Fibroblast of mammary gland (primary cell): ENCODE data around the gene GM2A.
"Not testable (repeated sequence)": the region's sequence is repeated elsewhere in the genome, so short reads cannot be mapped to it uniquely, and the experiment has no call there.

Source experiments
- DNase-seq: peaks from one replicate; pipeline ENCODE4 v3.0.0-alpha.2; 2010; ENCODE audit warnings: low read depth
- H3K4me3 ChIP-seq: 2 replicates; pipeline ENCODE4 v1.5.1; 2011; ENCODE audit warnings: low read depth, mild to moderate bottlenecking, low read length, moderate library complexity; ENCODE audit not compliant: control insufficient read depth
- TF ChIP-seq, protein P1 (sequence below): conservative IDR thresholded peaks from 2 replicates; pipeline ENCODE4 v1.5.1; 2011; ENCODE audit warnings: low read depth, low read length, inconsistent platforms; ENCODE audit not compliant: control insufficient read depth, insufficient read depth

Gene GM2A

DNA sequence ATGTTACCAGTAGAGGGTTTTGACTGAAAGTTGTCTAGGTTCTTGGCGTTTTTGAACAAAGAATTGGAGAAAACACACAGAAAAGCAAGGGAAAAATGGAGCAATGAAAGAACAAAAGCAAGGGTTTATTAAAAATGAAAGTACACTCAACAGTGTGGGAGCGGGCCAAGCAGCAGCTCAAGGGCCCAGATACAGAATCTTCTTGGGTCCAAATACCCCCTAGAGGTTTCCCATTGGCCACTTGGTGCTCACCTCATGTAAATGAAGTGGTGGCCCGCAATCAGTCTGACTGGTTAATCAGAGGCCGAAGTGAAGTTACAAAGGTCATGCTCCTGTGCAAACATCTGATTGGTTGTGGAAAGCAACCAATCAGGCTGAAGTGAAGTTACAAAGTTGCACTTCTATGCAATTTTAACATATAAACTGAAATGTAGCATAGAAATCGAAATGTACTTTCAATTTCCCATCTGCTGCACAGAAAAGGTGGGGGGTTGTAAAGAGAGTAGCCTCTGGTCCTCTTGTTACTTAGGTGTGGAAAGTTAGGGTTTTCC is 1.9 kb upstream of the GM2A start:
- TF ChIP-seq, protein P1, sequence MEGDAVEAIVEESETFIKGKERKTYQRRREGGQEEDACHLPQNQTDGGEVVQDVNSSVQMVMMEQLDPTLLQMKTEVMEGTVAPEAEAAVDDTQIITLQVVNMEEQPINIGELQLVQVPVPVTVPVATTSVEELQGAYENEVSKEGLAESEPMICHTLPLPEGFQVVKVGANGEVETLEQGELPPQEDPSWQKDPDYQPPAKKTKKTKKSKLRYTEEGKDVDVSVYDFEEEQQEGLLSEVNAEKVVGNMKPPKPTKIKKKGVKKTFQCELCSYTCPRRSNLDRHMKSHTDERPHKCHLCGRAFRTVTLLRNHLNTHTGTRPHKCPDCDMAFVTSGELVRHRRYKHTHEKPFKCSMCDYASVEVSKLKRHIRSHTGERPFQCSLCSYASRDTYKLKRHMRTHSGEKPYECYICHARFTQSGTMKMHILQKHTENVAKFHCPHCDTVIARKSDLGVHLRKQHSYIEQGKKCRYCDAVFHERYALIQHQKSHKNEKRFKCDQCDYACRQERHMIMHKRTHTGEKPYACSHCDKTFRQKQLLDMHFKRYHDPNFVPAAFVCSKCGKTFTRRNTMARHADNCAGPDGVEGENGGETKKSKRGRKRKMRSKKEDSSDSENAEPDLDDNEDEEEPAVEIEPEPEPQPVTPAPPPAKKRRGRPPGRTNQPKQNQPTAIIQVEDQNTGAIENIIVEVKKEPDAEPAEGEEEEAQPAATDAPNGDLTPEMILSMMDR: no peak
- H3K4me3 ChIP-seq: no peak overlapping the region
- no peak for DNase-seq

DNA sequence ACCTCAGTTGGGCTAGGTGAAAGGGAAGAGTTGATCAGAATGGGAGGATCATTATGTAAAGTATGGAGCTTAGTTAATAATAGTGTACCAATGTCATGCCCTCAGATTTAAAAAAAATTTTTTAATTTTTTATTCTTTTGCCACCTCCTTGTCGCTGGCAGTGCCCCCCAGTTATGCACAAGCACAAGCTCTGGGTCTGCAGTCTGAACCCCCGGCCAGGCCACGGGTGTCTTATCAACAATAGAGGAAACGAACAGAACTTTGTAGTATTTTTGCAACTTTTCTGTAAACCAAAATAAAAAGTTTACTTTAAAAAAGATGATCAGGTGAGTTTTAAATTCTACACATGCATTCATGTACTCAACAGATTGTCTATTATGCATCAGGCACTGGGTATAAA is 1.4 kb upstream of the GM2A start:
- no peak overlapping the region for H3K4me3 ChIP-seq
- DNase-seq: no peak
- TF ChIP-seq, protein P1: no peak

DNA sequence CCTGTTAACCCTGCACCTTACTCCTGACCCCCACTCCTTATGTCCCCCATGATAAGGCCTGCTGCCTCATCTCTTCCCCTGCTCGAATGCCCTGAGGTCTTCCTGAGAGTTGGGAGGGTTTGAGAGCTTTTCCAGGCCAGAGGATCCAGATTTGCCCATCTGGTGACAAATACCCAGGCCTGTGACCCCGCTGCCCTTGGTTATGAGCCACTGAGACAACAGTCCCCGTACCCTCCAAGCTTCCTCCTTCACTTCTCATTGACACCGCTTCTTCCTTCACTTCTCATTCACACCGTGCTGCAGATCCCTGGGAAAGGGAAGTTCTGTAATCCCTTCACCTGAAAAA is 593 bp downstream of the GM2A start:
- peak overlapping the region; percentile 88 for H3K4me3 ChIP-seq
- DNase-seq: no peak
- TF ChIP-seq, protein P1: no peak

DNA sequence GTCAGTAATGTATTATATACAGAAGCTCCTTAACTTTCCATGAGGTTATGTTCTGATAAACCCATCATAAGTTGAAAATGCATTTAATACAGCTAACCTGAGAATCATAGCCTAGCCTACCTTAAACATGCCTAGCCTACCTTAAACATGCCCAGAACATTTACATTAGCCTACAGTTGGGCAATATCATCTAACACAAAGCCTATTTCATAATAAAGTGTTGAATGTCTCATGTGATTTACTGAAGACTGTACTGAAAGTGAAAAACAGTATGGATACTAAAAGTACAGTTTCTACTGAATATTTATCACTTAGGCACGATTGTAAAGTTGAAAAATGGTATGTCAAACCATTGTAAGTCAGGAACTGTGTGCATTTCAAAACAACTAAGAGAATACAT is 1.6 kb downstream of the GM2A start:
- TF ChIP-seq, protein P1: no peak
- H3K4me3 ChIP-seq: no peak overlapping the region
- DNase-seq: no peak

DNA sequence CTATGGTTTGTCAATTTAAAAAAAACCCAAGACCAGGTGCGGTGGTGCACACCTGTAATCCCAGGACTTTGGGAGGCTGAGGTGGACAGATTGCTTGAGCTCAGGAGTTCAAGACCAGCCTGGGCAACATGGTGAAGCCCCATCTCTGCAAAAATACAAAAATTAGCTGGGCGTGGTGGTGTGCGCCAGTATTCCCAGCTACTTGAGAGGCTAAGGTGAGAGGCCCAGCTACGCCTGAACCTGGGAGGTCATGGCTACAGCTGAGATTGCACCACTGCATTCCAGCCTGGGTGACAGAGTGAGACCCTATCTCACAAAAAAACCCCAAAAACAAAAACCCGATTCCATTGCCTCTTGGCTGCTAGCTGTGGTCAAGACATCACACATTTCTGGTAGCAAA is 2.0 kb downstream of the GM2A start:
- H3K4me3 ChIP-seq, DNase-seq: not testable (repeated sequence)

DNA sequence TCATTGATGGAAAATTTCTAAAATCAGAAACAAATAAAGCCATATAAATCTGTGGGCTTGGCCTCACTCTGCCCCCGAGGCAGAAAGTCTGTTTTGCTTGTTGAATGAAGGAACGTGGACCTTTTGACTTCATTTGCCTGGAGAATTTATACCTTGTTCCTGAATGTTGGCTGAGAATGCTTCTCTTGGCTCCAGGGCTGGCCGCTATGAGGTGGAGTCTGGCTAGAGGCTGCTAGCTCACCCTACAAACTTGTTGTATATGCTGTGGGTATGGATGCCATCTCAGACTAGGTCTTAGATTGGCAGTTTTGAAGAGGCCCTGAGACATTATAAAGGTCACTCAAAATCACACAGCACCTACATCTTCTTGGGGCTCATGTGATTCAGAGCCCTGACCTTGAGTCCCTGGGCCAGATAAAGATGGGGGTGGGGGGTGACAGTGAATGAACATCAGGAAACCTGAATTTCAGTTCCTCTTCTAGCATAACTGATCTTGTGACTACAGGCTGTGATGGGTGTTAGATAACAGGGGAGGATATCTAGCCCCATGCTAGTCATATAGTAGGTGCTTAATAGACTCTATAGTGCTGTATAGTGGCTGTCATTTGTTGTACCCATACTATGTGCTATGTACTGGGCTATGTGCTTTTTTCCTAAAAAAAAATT is 2.8 kb downstream of the GM2A start:
- H3K4me3 ChIP-seq: no peak overlapping the region
- TF ChIP-seq, protein P1: no peak
- no peak for DNase-seq

DNA sequence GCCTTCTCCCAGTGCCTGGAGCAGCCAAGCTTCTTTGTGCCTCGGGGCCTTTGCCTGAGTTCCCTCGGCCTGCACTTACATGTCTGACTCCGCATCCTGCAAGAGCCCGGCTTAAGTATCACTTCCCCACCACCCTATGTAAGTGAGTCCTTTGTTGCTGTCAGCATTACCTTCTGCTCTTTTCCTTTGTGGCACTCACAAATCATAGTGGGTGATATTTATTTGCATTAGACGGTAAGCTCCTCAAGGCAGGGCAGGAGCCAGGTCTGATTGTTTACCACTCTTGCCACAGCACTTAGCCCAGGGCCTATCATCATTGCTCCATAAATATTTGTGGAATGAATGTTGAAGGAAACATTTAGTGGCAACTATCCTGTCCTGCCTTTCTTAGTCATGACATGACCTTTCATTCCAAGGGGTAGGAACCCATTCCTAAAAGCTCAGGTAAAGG is 4.8 kb downstream of the GM2A start:
- DNase-seq: peak; percentile 12
- H3K4me3 ChIP-seq: no peak overlapping the region
- TF ChIP-seq, protein P1: no peak
